SK-N-MC (cell line): ENCODE data around the gene ANKRD44.

Experiments
- DNase-seq: peaks from one replicate; pipeline ENCODE4 v3.0.0-alpha.2; 2011; ENCODE audit warnings: low read depth, low spot score
- H3K27ac ChIP-seq: fragments of 200-600 bp; sonication (generic); 2 replicates; pipeline ENCODE4 v1.5.1; 2016; ENCODE audit warnings: mixed run types
- H3K36me3 ChIP-seq: fragments of 200-600 bp; sonication (generic); 2 replicates; pipeline ENCODE4 v1.6.1; 2017; ENCODE audit warnings: antibody characterized with exemption, low read length, mixed read lengths; ENCODE audit not compliant: insufficient read depth
- H3K4me3 ChIP-seq: fragments of 200-600 bp; sonication (generic); 2 replicates; pipeline ENCODE4 v1.5.1; 2016
- H3K9ac ChIP-seq: fragments of 200-600 bp; sonication (generic); 2 replicates; pipeline ENCODE4 v1.8.0; 2017; ENCODE audit warnings: mixed run types, mixed read lengths; ENCODE audit not compliant: insufficient read length
- H3K9me3 ChIP-seq: fragments of 200-600 bp; sonication (generic); 2 replicates; pipeline ENCODE4 v1.6.1; 2017; ENCODE audit warnings: low read depth, mild to moderate bottlenecking, antibody characterized with exemption, low read length, moderate library complexity, mixed read lengths
- EZH2 ChIP-seq: fragments of 200-600 bp; sonication (generic); IDR thresholded peaks from one replicate; pipeline ENCODE4 v1.6.1; 2017; ENCODE audit warnings: antibody characterized with exemption
- FOXP2 ChIP-seq: optimal IDR thresholded peaks from 2 replicates; pipeline ENCODE3; 2011; ENCODE audit warnings: mild to moderate bottlenecking, moderate library complexity; ENCODE audit not compliant: insufficient read depth; ENCODE audit errors: extremely low read length, control extremely low read depth
- POLR2AphosphoS5 ChIP-seq: IDR thresholded peaks from 2 replicates; pipeline ENCODE4 v1.6.1; 2012; ENCODE audit warnings: mild to moderate bottlenecking, low read depth, low read length, borderline replicate concordance

Gene ANKRD44

DNA sequence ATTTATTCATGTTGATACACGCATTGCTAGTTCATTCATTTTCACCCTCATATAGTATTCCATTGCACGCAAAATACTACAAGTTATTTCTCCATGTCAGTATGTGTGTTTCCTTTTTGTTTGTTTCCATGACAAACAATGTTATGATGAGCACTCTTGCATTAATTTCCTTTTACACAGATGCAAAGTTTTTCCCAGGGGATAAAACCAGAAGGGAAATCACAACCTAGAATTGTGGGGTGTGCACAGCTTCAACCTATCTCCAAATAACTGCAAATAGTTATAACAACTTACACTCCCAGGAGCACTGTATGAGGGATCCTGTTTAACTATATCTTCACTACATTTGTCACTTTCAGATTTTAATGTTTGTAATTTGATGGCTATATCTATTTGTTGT lies 87.1 kb downstream of the ANKRD44 start:
- TF ChIP-seq EZH2 (no peak), FOXP2 (no peak), POLR2AphosphoS5 (no peak)
- Histone ChIP-seq H3K4me3 (no peak overlapping the region), H3K9ac (no peak overlapping the region), H3K36me3 (no peaks in the 10 kb centered on the region), H3K27ac (no peak overlapping the region), H3K9me3 (no peaks in the 10 kb centered on the region)
- DNase-seq = no peak

- Histone ChIP-seq H3K9me3 (no peaks in the 10 kb centered on the region), H3K27ac (peak overlapping the region; percentile 80), H3K36me3 (no peaks in the 10 kb centered on the region), H3K4me3 (0 out of 2 replicates have a peak overlapping the region, but pooled peaks have one; percentile 4), H3K9ac (no peak overlapping the region)
- peak; percentile 5 for DNase-seq
- TF ChIP-seq EZH2 = no peak
- no peak for TF ChIP-seq POLR2AphosphoS5
- TF ChIP-seq FOXP2 = no peak
Measured at GRCh38 chr2:197219636-197220035, 90.9 kb downstream of the ANKRD44 start.

DNA sequence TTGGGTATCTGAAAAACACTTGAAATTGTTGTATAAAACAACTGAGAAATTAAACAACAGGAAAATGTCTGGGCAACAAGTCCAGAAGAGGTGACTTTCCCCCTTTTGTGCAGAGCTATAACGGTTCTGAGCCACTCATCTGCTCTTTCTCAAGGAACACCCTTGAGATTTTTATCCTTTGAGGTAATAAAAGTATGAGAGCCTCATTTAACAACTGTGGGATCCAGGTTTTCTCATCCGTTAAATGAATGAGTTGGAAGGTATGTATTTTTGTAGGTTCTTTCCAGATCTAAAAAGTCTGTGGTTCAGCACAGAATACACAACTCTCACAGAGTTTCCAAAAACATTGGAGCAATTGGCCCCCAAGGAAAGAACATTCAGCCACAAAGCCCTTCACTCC lies 93.0 kb downstream of the ANKRD44 start:
- H3K9ac ChIP-seq = no peak overlapping the region
- DNase-seq = no peak
- no peak overlapping the region for H3K27ac ChIP-seq
- H3K36me3 ChIP-seq = no peaks in the 10 kb centered on the region
- H3K9me3 ChIP-seq = no peaks in the 10 kb centered on the region
- no peak overlapping the region for H3K4me3 ChIP-seq
- TF ChIP-seq EZH2 = no peak
- no peak for TF ChIP-seq FOXP2
- no peak for TF ChIP-seq POLR2AphosphoS5

GRCh38 chr2:197216361-197216979 lies 94.1 kb downstream of the ANKRD44 start:
- H3K4me3 ChIP-seq = no peak overlapping the region
- H3K36me3 ChIP-seq = no peaks in the 10 kb centered on the region
- H3K9me3 ChIP-seq = no peaks in the 10 kb centered on the region
- H3K9ac ChIP-seq = no peak overlapping the region
- DNase-seq = no peak
- no peak overlapping the region for H3K27ac ChIP-seq
- TF ChIP-seq FOXP2 (no peak), EZH2 (no peak), POLR2AphosphoS5 (no peak)

GRCh38 chr2:197215748-197216360 lies 94.7 kb downstream of the ANKRD44 start:
- DNase-seq = no peak
- Histone ChIP-seq H3K4me3 (no peak overlapping the region), H3K9me3 (no peaks in the 10 kb centered on the region), H3K36me3 (no peaks in the 10 kb centered on the region), H3K27ac (no peak overlapping the region), H3K9ac (no peak overlapping the region)
- TF ChIP-seq FOXP2 = no peak
- TF ChIP-seq POLR2AphosphoS5 = no peak
- no peak for TF ChIP-seq EZH2

GRCh38 chr2:197212344-197213262 lies 98.0 kb downstream of the ANKRD44 start:
- H3K27ac ChIP-seq = no peak overlapping the region
- no peak for DNase-seq
- TF ChIP-seq POLR2AphosphoS5 = no peak
- TF ChIP-seq FOXP2 = no peak
- no peak for TF ChIP-seq EZH2
- H3K9ac ChIP-seq = no peak overlapping the region
- H3K9me3 ChIP-seq = no peaks in the 10 kb centered on the region
- H3K4me3 ChIP-seq = no peak overlapping the region
- no peaks in the 10 kb centered on the region for H3K36me3 ChIP-seq

DNA sequence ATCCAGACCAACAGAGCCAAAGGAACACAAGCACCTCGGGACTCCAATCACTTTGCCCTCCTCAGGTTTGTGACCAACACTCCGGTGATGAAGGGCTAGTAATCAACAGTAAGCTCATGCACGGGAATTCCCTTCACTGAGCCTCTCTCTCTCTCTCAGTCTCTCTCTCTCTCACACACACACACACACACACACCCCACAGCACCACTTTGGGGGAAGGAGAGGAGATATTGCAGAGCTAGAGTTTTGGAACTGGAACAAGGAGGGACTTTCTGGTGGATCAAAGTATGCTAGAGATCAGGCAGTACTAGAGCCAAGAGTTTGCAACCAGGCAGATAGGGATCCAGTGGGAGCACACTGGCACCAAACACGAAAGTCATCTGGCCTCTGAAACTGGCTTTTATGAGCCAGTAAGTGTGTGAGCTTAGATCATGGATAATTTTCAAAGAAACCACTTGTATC lies 98.7 kb downstream of the ANKRD44 start:
- Histone ChIP-seq H3K9ac (no peak overlapping the region), H3K4me3 (no peak overlapping the region)

GRCh38 chr2:197210430-197210829 lies 100.2 kb downstream of the ANKRD44 start:
- H3K4me3 ChIP-seq = no peak overlapping the region
- no peak for DNase-seq
- no peaks in the 10 kb centered on the region for H3K9me3 ChIP-seq
- TF ChIP-seq POLR2AphosphoS5 = no peak
- TF ChIP-seq FOXP2 = no peak
- no peak for TF ChIP-seq EZH2
- no peaks in the 10 kb centered on the region for H3K36me3 ChIP-seq
- no peak overlapping the region for H3K9ac ChIP-seq
- H3K27ac ChIP-seq = no peak overlapping the region

More for the DNA sequence above, 98.7 kb downstream of the ANKRD44 start:
- no peak for TF ChIP-seq EZH2
- TF ChIP-seq FOXP2 = no peak
- no peak for TF ChIP-seq POLR2AphosphoS5
- H3K27ac ChIP-seq = no peak overlapping the region
- no peak for DNase-seq
- H3K9me3 ChIP-seq = no peaks in the 10 kb centered on the region
- H3K36me3 ChIP-seq = no peaks in the 10 kb centered on the region
